Measurements from ENCODE around the gene TIGD7.
"Not testable (repeated sequence)": the region's sequence is repeated elsewhere in the genome, so short reads cannot be mapped to it uniquely, and the experiment has no call there.

- not testable (repeated sequence) for TF ChIP-seq CTCF (IDR thresholded peaks at IDR 0.05; ENCODE audit: low read depth, low read length); EZH2phosphoT487 (IDR thresholded peaks at IDR 0.05; ENCODE audit: low read depth)
Measured at GRCh38 chr16:3271281-3271680, 33.9 kb downstream of the TIGD7 start.
